ENCODE data around the gene ZNF524. TPM values are rescaled to one million over a fixed set of nuclear protein-coding genes. Genes with fewer than 3 reads are reported as not detected.
A peak's percentile ranks its signal among the peaks of the same experiment; 100 is the strongest.

ZNF524 gene
- total and polyA plus RNA-seq, 7 donors, result 24.5 to 49.2 (median 37.1) TPM

- 86 to 90% methylated on average over 28 of the region's 28 CpGs for WGBS, 2 donors
- Histone ChIP-seq H3K4me1 (peaks cover 0 to 72% (median 68%) of the 10 kb centered on the region in 4 donors), H3K27ac (no peak overlapping the region), H3K27me3 (no peaks in the 10 kb centered on the region), H3K9me3 (no peaks in the 10 kb centered on the region), H3K36me3 (peaks cover 0 to 16% (median 2%) of the 10 kb centered on the region in 4 donors), H3K4me3 (peak overlapping the region in 1 of 4 donors; percentile 91)
- intact Hi-C loops (cut with DNase I), result no loop called here
- TF ChIP-seq POLR2AphosphoS5 (IDR thresholded peaks at IDR 0.05), result peak in 1 of 4 donors; percentile 14
- no peak for TF ChIP-seq POLR2A (IDR thresholded peaks at IDR 0.05)
- no peak for DNase-seq
Observed at GRCh38 chr19:55644842-55645511, 44.9 kb downstream of the ZNF524 start.

- peaks cover 0 to 67% (median 64%) of the 10 kb centered on the region in 4 donors for H3K4me1 ChIP-seq
Observed at GRCh38 chr19:55645512-55645881, 45.4 kb downstream of the ZNF524 start.

GRCh38 chr19:55646889-55647731 lies 47.0 kb downstream of the ZNF524 start:
- WGBS, 2 donors, result 46 to 47% methylated on average over 14 of the region's 14 CpGs
- Histone ChIP-seq H3K36me3 (peaks cover 0 to 18% (median 6%) of the 10 kb centered on the region in 4 donors), H3K4me3 (peak overlapping the region; percentile 86 to 98 (median 90)), H3K9me3 (no peaks in the 10 kb centered on the region), H3K27me3 (no peaks in the 10 kb centered on the region), H3K27ac (peak overlapping the region; percentile 89 to 94 (median 92)), H3K4me1 (peaks cover 0 to 61% (median 54%) of the 10 kb centered on the region in 4 donors)
- intact Hi-C loops (cut with DNase I), result no loop called here
- DNase-seq, result no peak
- TF ChIP-seq EP300 (IDR thresholded peaks at IDR 0.05) (no peak), POLR2A (IDR thresholded peaks at IDR 0.05) (no peak), POLR2AphosphoS5 (IDR thresholded peaks at IDR 0.05) (no peak), CTCF (IDR thresholded peaks at IDR 0.05) (no peak)

More at GRCh38 chr19:55645512-55645881, 45.4 kb downstream of the ZNF524 start:
- Histone ChIP-seq H3K9me3 (no peaks in the 10 kb centered on the region), H3K27ac (no peak overlapping the region), H3K36me3 (peaks cover 0 to 16% (median 3%) of the 10 kb centered on the region in 4 donors), H3K4me3 (no peak overlapping the region), H3K27me3 (no peaks in the 10 kb centered on the region)
- intact Hi-C loops (cut with DNase I), result no loop called here
- WGBS, 2 donors, result 58 to 81% methylated on average over 5 of the region's 5 CpGs
- TF ChIP-seq POLR2A (IDR thresholded peaks at IDR 0.05), result no peak
- no peak for DNase-seq

- Histone ChIP-seq H3K27me3 (no peaks in the 10 kb centered on the region), H3K27ac (peak within 1 kb of the TSS; percentile 89 to 94 (median 92)), H3K36me3 (peaks cover 0 to 25% (median 6%) of the 10 kb centered on the region in 4 donors), H3K9me3 (no peaks in the 10 kb centered on the region), H3K4me1 (peaks cover 0 to 57% (median 49%) of the 10 kb centered on the region in 4 donors), H3K4me3 (peak within 1 kb of the TSS; percentile 86 to 98 (median 90))
- peak; percentile 88 for DNase-seq
- WGBS, 2 donors, result 1 to 2% methylated on average over 87 of the region's 87 CpGs
- TF ChIP-seq CTCF (IDR thresholded peaks at IDR 0.05) (no peak), POLR2AphosphoS5 (IDR thresholded peaks at IDR 0.05) (peak in 3 of 4 donors; percentile 14 to 65 (median 54)), EP300 (IDR thresholded peaks at IDR 0.05) (no peak)
- intact Hi-C loops (cut with DNase I), result no loop called here
Observed at GRCh38 chr19:55647732-55648584, 47.9 kb downstream of the ZNF524 start, which contains the start of gene CCDC106. Gene CCDC106 (plus strand): TSS chr19:55648212. CDS start chr19:55649047, 835 bp downstream.

- intact Hi-C loops (cut with DNase I), result no loop called here
- TF ChIP-seq POLR2A (IDR thresholded peaks at IDR 0.05), result no peak
- no peak for TF ChIP-seq EP300 (IDR thresholded peaks at IDR 0.05)
- no peak for TF ChIP-seq POLR2AphosphoS5 (IDR thresholded peaks at IDR 0.05)
- TF ChIP-seq CTCF (IDR thresholded peaks at IDR 0.05), result no peak
- 41 to 54% methylated on average over 25 of the region's 25 CpGs for WGBS, 2 donors
- Histone ChIP-seq H3K27ac (peak overlapping the region; percentile 89 to 94 (median 92)), H3K36me3 (peaks cover 0 to 25% (median 6%) of the 10 kb centered on the region in 4 donors), H3K27me3 (no peaks in the 10 kb centered on the region), H3K4me1 (peaks cover 0 to 59% (median 51%) of the 10 kb centered on the region in 4 donors), H3K9me3 (no peaks in the 10 kb centered on the region), H3K4me3 (peak overlapping the region; percentile 86 to 98 (median 90))
- no peak for DNase-seq
Observed at GRCh38 chr19:55648585-55649267, 48.6 kb downstream of the ZNF524 start.
